Kidney (tissue), 14 donors: Measurements from ENCODE around the gene NFU1. TPM values are rescaled to one million over a fixed set of nuclear protein-coding genes. Genes with fewer than 3 reads are reported as not detected.
A peak's percentile ranks its signal among the peaks of the same experiment; 100 is the strongest.

Experiments
- DNase-seq, 5 donors: peaks; one replicate each; pipeline ENCODE4 v3.0.0-alpha.2; 2013 to 2020
- FAIRE-seq: peaks from 2 replicates; lab custom pipeline; 2012; peaks lifted over from hg19 to GRCh38; lab: Jason Lieb, UNC
- H3K27ac ChIP-seq, 2 donors: one replicate each; pipeline ENCODE4 v1.7.0; 2013; ENCODE audit warnings: low read depth in 2 of 2, low read length in 2 of 2, inconsistent platforms in 1 of 2
- H3K27me3 ChIP-seq: one replicate; pipeline ENCODE4 v1.7.1; 2013; ENCODE audit warnings: low read length, inconsistent platforms; ENCODE audit not compliant: control insufficient read depth, insufficient read depth
- H3K36me3 ChIP-seq, 3 donors: one replicate each; pipeline versions ENCODE4 v1.7.0 to v1.7.1; 2013; ENCODE audit warnings: low read length in 3 of 3, control low read depth in 1 of 3, inconsistent platforms in 1 of 3; ENCODE audit not compliant: insufficient read depth in 3 of 3, control insufficient read depth in 2 of 3
- H3K4me1 ChIP-seq, 3 donors: one replicate each; pipeline versions ENCODE4 v1.7.0 to v1.7.1; 2013; ENCODE audit warnings: low read length in 3 of 3, inconsistent platforms in 1 of 3, low read depth in 1 of 3; ENCODE audit not compliant: control insufficient read depth in 2 of 3, insufficient read depth in 2 of 3
- H3K4me3 ChIP-seq, 3 donors: one replicate each; pipeline versions ENCODE4 v1.7.0 to v1.8.1; 2013; ENCODE audit warnings: low read length in 3 of 3, control low read depth in 1 of 3, inconsistent platforms in 1 of 3
- H3K9ac ChIP-seq, 3 donors: one replicate each; pipeline versions ENCODE4 v1.7.0 to v1.7.1; 2013; ENCODE audit warnings: low read length in 3 of 3, control low read depth in 1 of 3, inconsistent platforms in 1 of 3
- H3K9me3 ChIP-seq, 3 donors: one replicate each; pipeline versions ENCODE4 v1.7.0 to v1.7.1; 2013; ENCODE audit warnings: low read length in 3 of 3, control low read depth in 1 of 3, inconsistent platforms in 1 of 3; ENCODE audit not compliant: control insufficient read depth in 2 of 3, insufficient read depth in 1 of 3
- CTCF ChIP-seq: IDR thresholded peaks from 3 replicates; pipeline ENCODE4 v1.5.1; 2012; ENCODE audit warnings: mild to moderate bottlenecking, moderate library complexity, borderline replicate concordance; ENCODE audit not compliant: insufficient read depth; ENCODE audit errors: extremely low read depth
- intact Hi-C: fragments of 100-400 bp; cut with DNase I; formaldehyde crosslinking; loops from one replicate; pipeline ENCODE4 v1.11.1; 2022
- polyA plus RNA-seq: library from polyadenylated mRNA; stranded (reverse); fragments of 350-450 nt; fragmentation: Illumina TruSeq; extraction: RNeasy Lipid Tissue Mini Kit (QIAGEN cat#74804); gene quantifications from one replicate; pipeline ENCODE4 v1.2.3, GENCODE V29; 2014; ENCODE audit warnings: low read depth, low replicate concordance; ENCODE audit not compliant: insufficient read depth
- total RNA-seq: library from RNA; stranded (reverse); fragmentation: NEBNext Ultra II Directional; extraction: Animal tissue kit (Norgen Biotek cat#: 25700); gene quantifications from one replicate; pipeline ENCODE4 v1.2.1, GENCODE V29; 2021
- donor health status: control.
- donor health status: control.
- donor health status: control.
- donor health status: control.
- donor health status: control.
- donor health status: DM: yes; HTN: yes; CAD: no.
- donor health status: Normal renal cell carcinoma (clear cell type).

NFU1 gene
- total and polyA plus RNA-seq, 2 donors from 2014 or later = 40.2 to 120 TPM

- intact Hi-C loops = no loop called here
Measured at GRCh38 chr2:69380072-69380917, 56.9 kb downstream of the NFU1 start.

GRCh38 chr2:69376403-69376802 lies 60.8 kb downstream of the NFU1 start:
- H3K4me3 ChIP-seq = no peak overlapping the region
- no peak for FAIRE-seq
- no peak for DNase-seq
- no peak overlapping the region for H3K27ac ChIP-seq
- H3K36me3 ChIP-seq = peaks cover 3% of the 10 kb centered on the region in 3 donors
- H3K4me1 ChIP-seq = no peaks in the 10 kb centered on the region
- no peaks in the 10 kb centered on the region for H3K27me3 ChIP-seq
- H3K9me3 ChIP-seq = no peaks in the 10 kb centered on the region
- no peak overlapping the region for H3K9ac ChIP-seq
- no peak for TF ChIP-seq CTCF
- intact Hi-C loops = no loop called here

More at GRCh38 chr2:69380072-69380917, 56.9 kb downstream of the NFU1 start:
- Histone ChIP-seq H3K36me3 (no peaks in the 10 kb centered on the region), H3K4me1 (peaks cover 0 to 9% (median 3%) of the 10 kb centered on the region in 3 donors), H3K27ac (no peak overlapping the region), H3K27me3 (no peaks in the 10 kb centered on the region), H3K4me3 (no peak overlapping the region), H3K9me3 (no peaks in the 10 kb centered on the region), H3K9ac (no peak overlapping the region)
- FAIRE-seq (no peak), DNase-seq (no peak)
- no peak for TF ChIP-seq CTCF

GRCh38 chr2:69375494-69376353 lies 61.5 kb downstream of the NFU1 start:
- intact Hi-C loops = no loop called here

More at GRCh38 chr2:69375494-69376353, 61.5 kb downstream of the NFU1 start:
- no peak overlapping the region for H3K9ac ChIP-seq
- peaks cover 3 to 5% (median 4%) of the 10 kb centered on the region in 3 donors for H3K36me3 ChIP-seq
- no peaks in the 10 kb centered on the region for H3K4me1 ChIP-seq
- H3K27ac ChIP-seq = no peak overlapping the region
- H3K4me3 ChIP-seq = no peak overlapping the region
- peak; percentile 26 for TF ChIP-seq CTCF
- no peaks in the 10 kb centered on the region for H3K27me3 ChIP-seq
- DNase-seq = peak in 2 of 5 donors; percentile 27 to 28
- H3K9me3 ChIP-seq = no peaks in the 10 kb centered on the region
- no peak for FAIRE-seq
